IPS-15b (cell line): ENCODE data around the gene BCAS3.

Experiments used
- H3K27me3 ChIP-seq: one replicate; pipeline ENCODE4 v1.6.1; 2013; ENCODE audit warnings: low read length; ENCODE audit not compliant: control insufficient read depth, insufficient read depth
- H3K36me3 ChIP-seq: one replicate; pipeline ENCODE4 v1.6.1; 2013; ENCODE audit warnings: low read length; ENCODE audit not compliant: control insufficient read depth, insufficient read depth
- H3K4me1 ChIP-seq: one replicate; pipeline ENCODE4 v1.6.1; 2013; ENCODE audit warnings: mild to moderate bottlenecking, low read length; ENCODE audit not compliant: control insufficient read depth, insufficient read depth
- H3K4me3 ChIP-seq: one replicate; pipeline ENCODE4 v1.5.1; 2013; ENCODE audit warnings: low read depth, low read length
- H3K9ac ChIP-seq: one replicate; pipeline ENCODE4 v1.6.1; 2013; ENCODE audit warnings: low read depth, mild to moderate bottlenecking, low read length
- H3K9me3 ChIP-seq: one replicate; pipeline ENCODE4 v1.6.1; 2013; ENCODE audit warnings: mild to moderate bottlenecking, low read length; ENCODE audit not compliant: control insufficient read depth, insufficient read depth

The BCAS3 gene

GRCh38 chr17:60676758-60677307 lies 818 bp upstream of the BCAS3 start:
- no peaks in the 10 kb centered on the region for H3K27me3 ChIP-seq
- H3K36me3 ChIP-seq, result no peaks in the 10 kb centered on the region
- no peak overlapping the region for H3K9ac ChIP-seq
- peak overlapping the region; percentile 96 for H3K4me3 ChIP-seq
- H3K4me1 ChIP-seq, result peaks cover 4% of the 10 kb centered on the region
- H3K9me3 ChIP-seq, result no peaks in the 10 kb centered on the region

GRCh38 chr17:60678118-60678444 lies 430 bp downstream of the BCAS3 start:
- Histone ChIP-seq H3K4me1 (peaks cover 4% of the 10 kb centered on the region), H3K9me3 (no peaks in the 10 kb centered on the region), H3K4me3 (peak overlapping the region; percentile 96)

GRCh38 chr17:60679287-60679686 lies 1.6 kb downstream of the BCAS3 start:
- Histone ChIP-seq H3K27me3 (no peaks in the 10 kb centered on the region), H3K9me3 (no peaks in the 10 kb centered on the region), H3K4me3 (no peak overlapping the region), H3K9ac (no peak overlapping the region), H3K4me1 (peaks cover 4% of the 10 kb centered on the region), H3K36me3 (no peaks in the 10 kb centered on the region)

More at GRCh38 chr17:60678118-60678444, 430 bp downstream of the BCAS3 start:
- H3K9ac ChIP-seq, result peak overlapping the region; percentile 84
- no peaks in the 10 kb centered on the region for H3K36me3 ChIP-seq
- no peaks in the 10 kb centered on the region for H3K27me3 ChIP-seq

GRCh38 chr17:60680754-60681153 lies 3.1 kb downstream of the BCAS3 start:
- Histone ChIP-seq H3K27me3 (no peaks in the 10 kb centered on the region), H3K4me1 (peaks cover 4% of the 10 kb centered on the region), H3K9ac (no peak overlapping the region), H3K9me3 (no peaks in the 10 kb centered on the region), H3K4me3 (no peak overlapping the region), H3K36me3 (no peaks in the 10 kb centered on the region)

- no peak overlapping the region for H3K4me3 ChIP-seq
- no peaks in the 10 kb centered on the region for H3K4me1 ChIP-seq
- H3K27me3 ChIP-seq, result no peaks in the 10 kb centered on the region
- H3K36me3 ChIP-seq, result no peaks in the 10 kb centered on the region
- no peak overlapping the region for H3K9ac ChIP-seq
- no peaks in the 10 kb centered on the region for H3K9me3 ChIP-seq
Measured at GRCh38 chr17:60685437-60685836, 7.8 kb downstream of the BCAS3 start.

- H3K4me3 ChIP-seq, result no peak overlapping the region
- no peaks in the 10 kb centered on the region for H3K27me3 ChIP-seq
- H3K36me3 ChIP-seq, result no peaks in the 10 kb centered on the region
- H3K9ac ChIP-seq, result no peak overlapping the region
- no peaks in the 10 kb centered on the region for H3K4me1 ChIP-seq
- no peaks in the 10 kb centered on the region for H3K9me3 ChIP-seq
Measured at GRCh38 chr17:60695960-60696359, 18.3 kb downstream of the BCAS3 start.

- H3K9me3 ChIP-seq, result no peaks in the 10 kb centered on the region
- no peak overlapping the region for H3K9ac ChIP-seq
- no peak overlapping the region for H3K4me3 ChIP-seq
- H3K27me3 ChIP-seq, result no peaks in the 10 kb centered on the region
- H3K4me1 ChIP-seq, result no peaks in the 10 kb centered on the region
- H3K36me3 ChIP-seq, result no peaks in the 10 kb centered on the region
Measured at GRCh38 chr17:60699090-60699489, 21.4 kb downstream of the BCAS3 start.

- no peak overlapping the region for H3K4me3 ChIP-seq
- H3K9ac ChIP-seq, result no peak overlapping the region
- H3K36me3 ChIP-seq, result no peaks in the 10 kb centered on the region
- H3K27me3 ChIP-seq, result no peaks in the 10 kb centered on the region
- no peaks in the 10 kb centered on the region for H3K9me3 ChIP-seq
- no peaks in the 10 kb centered on the region for H3K4me1 ChIP-seq
Measured at GRCh38 chr17:60704170-60704569, 26.5 kb downstream of the BCAS3 start.

- Histone ChIP-seq H3K4me1 (no peaks in the 10 kb centered on the region), H3K27me3 (no peaks in the 10 kb centered on the region), H3K36me3 (no peaks in the 10 kb centered on the region), H3K9me3 (no peaks in the 10 kb centered on the region), H3K9ac (no peak overlapping the region), H3K4me3 (no peak overlapping the region)
Measured at GRCh38 chr17:60712675-60713074, 35.0 kb downstream of the BCAS3 start.

GRCh38 chr17:60713608-60714007 lies 36.0 kb downstream of the BCAS3 start:
- H3K9me3 ChIP-seq, result no peaks in the 10 kb centered on the region
- H3K9ac ChIP-seq, result no peak overlapping the region
- H3K4me1 ChIP-seq, result no peaks in the 10 kb centered on the region
- no peak overlapping the region for H3K4me3 ChIP-seq
- H3K27me3 ChIP-seq, result no peaks in the 10 kb centered on the region
- H3K36me3 ChIP-seq, result no peaks in the 10 kb centered on the region

GRCh38 chr17:60716766-60717165 lies 39.1 kb downstream of the BCAS3 start:
- Histone ChIP-seq H3K27me3 (no peaks in the 10 kb centered on the region), H3K36me3 (no peaks in the 10 kb centered on the region), H3K4me3 (no peak overlapping the region), H3K9me3 (no peaks in the 10 kb centered on the region), H3K9ac (no peak overlapping the region), H3K4me1 (peaks cover 3% of the 10 kb centered on the region)

GRCh38 chr17:60717814-60718213 lies 40.2 kb downstream of the BCAS3 start:
- Histone ChIP-seq H3K36me3 (no peaks in the 10 kb centered on the region), H3K27me3 (no peaks in the 10 kb centered on the region), H3K4me3 (no peak overlapping the region), H3K9ac (no peak overlapping the region), H3K9me3 (no peaks in the 10 kb centered on the region), H3K4me1 (peaks cover 3% of the 10 kb centered on the region)
